ENCODE measurements around the gene KIAA0040. TPM values are rescaled to one million over a fixed set of nuclear protein-coding genes. Genes with fewer than 3 reads are reported as not detected.

Gene KIAA0040
- total RNA-seq, 2 experiments from 2014 or later, result 25.4 to 26.1 TPM

DNA sequence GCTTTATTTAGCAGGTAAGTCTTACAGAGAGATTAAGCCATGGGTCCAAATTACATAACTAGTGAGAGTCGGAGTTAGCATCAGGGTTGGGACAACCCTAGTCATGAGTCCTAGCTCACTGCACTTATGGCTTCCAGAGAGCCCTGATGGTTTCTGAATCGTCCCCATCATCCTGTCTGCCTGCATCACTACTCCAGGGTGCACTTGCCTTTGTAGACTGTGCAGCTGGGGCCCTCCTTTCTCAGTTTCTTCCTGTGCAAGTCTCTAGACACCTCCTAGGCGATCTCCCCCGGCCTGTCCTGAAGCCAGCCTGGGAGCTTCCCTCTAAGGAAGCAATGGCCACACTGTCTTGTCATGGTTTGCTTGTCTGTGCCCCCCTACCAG, 37.1 kb downstream of the KIAA0040 start:
- CTCF ChIA-PET, result interaction anchor here (0.8 to 4.1 kb wide), 46 partner anchors 9 to 345 kb away, joined by 3 to 183 read pairs (median 4); partner anchors contain the start of gene KIAA0040
- DNase-seq (no peak), ATAC-seq (peak; percentile 27)
- peaks cover 15% of the 10 kb centered on the region for H3K36me3 Mint-ChIP-seq (ENCODE audit: low read depth)
- intact Hi-C loops (cut with DNase I, micrococcal nuclease), result loop anchor here (1.0 to 2.0 kb wide), 3 partner anchors 35 to 164 kb away; partner anchors contain the start of gene KIAA0040 (in 1 of the 2)
- peaks cover 26% of the 10 kb centered on the region for H3K27me3 Mint-ChIP-seq
- POLR2A ChIA-PET, result no interaction called here
- peaks cover 23% of the 10 kb centered on the region for H3K4me1 Mint-ChIP-seq
- H3K4me3 Mint-ChIP-seq, result no peak overlapping the region
- no peak overlapping the region for H3K27ac Mint-ChIP-seq
- no peaks in the 10 kb centered on the region for H3K9me3 Mint-ChIP-seq (ENCODE audit: low read depth)

DNA sequence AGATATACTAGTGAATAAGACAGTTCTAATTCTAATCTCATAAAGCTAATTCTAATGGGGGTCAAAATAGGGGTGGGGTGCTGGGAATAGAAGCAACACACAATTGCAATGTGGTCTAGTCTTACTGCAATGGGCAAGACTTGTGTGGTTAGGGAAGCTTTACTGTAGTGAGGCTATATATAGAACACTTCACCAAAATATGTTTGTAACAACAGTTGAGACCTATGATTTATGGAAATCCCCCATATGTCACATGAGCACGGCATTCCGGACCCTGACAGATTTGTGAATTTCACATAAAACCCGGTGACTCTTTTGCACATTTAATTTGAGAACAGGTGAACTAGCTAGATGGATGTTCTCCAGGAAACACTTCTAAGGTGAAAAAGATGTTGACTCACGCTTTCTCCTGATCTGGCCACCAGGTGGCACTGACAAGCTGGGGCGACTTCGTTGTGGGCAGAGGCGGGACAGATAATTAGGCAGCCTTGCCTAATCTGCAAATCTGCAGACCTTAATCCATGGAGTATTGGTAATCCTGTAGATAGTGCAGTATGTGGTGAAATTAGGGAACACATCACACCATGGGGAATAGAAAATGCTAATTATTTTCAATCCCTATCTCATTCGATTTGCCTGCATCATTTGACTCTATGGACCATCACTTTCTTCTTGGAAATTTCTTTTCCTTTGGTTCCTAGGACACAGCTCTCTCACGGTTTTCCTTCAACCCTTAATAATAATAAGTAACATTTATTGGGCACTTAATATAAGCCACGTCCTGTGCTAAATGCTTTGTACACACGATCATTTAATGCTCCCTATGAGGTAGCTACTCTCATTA, 37.7 kb downstream of the KIAA0040 start:
- Mint-ChIP-seq H3K36me3 (ENCODE audit: low read depth) (peaks cover 15% of the 10 kb centered on the region), H3K4me1 (peaks cover 23% of the 10 kb centered on the region), H3K27me3 (peaks cover 28% of the 10 kb centered on the region), H3K9me3 (ENCODE audit: low read depth) (no peaks in the 10 kb centered on the region), H3K4me3 (no peak overlapping the region), H3K27ac (no peak overlapping the region)
- ATAC-seq, result peak; percentile 43
- DNase-seq, result peak; percentile 87
- POLR2A ChIA-PET, result no interaction called here
- CTCF ChIA-PET, result interaction anchor here (0.5 to 4.1 kb wide), 55 partner anchors 9 to 597 kb away, joined by 3 to 183 read pairs (median 4); partner anchors contain the start of gene KIAA0040
- intact Hi-C loops (cut with DNase I, micrococcal nuclease), result loop anchor here (1.0 to 5.0 kb wide), 5 partner anchors 36 to 322 kb away; partner anchors contain the start of gene KIAA0040 (in 1 of the 2)

DNA sequence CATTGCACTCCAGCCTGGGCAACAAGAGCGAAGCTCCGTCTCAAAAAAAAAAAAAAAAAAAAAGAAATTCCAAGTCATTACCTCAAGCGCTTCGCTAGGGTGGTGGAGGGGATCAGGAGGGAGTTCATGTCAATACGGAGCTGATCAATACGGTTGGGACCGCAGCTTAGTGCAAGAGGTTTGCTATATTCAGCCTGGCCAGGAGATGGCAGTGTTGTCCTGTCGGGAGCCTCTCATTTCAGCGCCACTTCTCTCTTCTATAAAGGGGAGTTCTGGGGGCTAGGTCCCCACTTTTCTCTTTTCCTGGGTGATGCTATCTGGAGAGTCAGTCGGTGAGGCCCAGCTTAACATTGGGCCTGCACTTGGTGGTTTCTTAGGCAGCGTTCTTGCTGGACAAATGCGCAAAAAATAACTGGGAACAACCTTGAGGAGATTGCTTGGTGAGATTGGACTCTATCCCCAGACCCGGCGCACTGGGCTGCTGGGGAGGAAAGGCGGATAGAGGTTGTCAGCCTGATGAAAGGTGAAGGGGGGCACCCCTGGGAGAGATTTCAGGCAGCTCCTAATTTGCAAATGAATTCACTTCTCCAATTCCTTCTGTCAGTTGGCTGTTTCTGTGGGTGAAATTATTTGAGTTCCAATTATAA, 40.4 kb downstream of the KIAA0040 start:
- CTCF ChIA-PET, result interaction anchor here (0.6 to 10.8 kb wide), 56 partner anchors 8 to 922 kb away, joined by 3 to 322 read pairs (median 4); partner anchors contain the start of genes KIAA0040 and MRPS14
- Mint-ChIP-seq H3K9me3 (ENCODE audit: low read depth) (no peaks in the 10 kb centered on the region), H3K27ac (no peak overlapping the region), H3K4me1 (peaks cover 12% of the 10 kb centered on the region), H3K27me3 (peaks cover 28% of the 10 kb centered on the region), H3K4me3 (no peak overlapping the region), H3K36me3 (ENCODE audit: low read depth) (no peaks in the 10 kb centered on the region)
- intact Hi-C loops (cut with DNase I, micrococcal nuclease), result loop anchor here (2.0 to 5.0 kb wide), 5 partner anchors 185 to 923 kb away; partner anchors contain the start of gene TNR (in 1 of the 2)
- DNase-seq (peak; percentile 82), ATAC-seq (peak; percentile 74)
- POLR2A ChIA-PET, result interaction anchor here (0.6 to 1.0 kb wide), 3 partner anchors 9 to 167 kb away, joined by 3 to 4 read pairs (median 4); no protein-coding TSS in a partner anchor

DNA sequence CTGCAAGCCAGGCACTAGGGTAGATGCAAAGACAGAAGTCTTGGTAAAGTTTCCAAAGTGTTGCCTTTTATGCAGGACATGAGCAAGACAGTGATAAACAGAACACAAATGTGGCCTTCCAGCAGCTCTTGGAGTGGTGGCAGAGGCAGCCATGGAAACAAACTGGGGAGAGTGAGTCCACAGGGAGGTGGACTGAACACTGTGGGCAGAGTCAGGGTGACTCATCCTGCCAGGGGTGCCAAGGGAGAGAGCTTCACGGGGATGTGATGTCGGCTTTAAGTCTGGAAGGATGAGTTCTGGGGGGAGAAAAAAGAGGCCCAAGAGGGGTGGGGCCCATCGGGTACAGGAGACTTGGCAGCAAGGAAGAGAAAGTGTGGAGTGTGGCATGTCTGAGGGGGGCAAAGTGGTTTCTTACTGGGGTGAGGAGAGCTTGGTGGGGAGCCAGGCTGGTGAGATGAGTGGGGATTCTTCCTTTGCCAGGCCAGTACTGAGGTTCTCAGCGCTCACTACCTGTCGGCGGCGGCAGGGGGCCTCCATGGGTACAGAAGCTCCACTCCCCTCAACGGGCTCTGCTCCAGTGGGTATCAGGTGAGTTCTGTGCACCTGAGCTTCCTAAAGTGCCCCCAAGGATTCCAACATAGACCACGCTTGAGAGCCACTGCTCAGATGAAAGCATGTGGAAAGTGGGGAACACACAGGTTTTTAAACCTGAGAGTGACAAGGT, 41.8 kb downstream of the KIAA0040 start:
- peaks cover 28% of the 10 kb centered on the region for H3K27me3 Mint-ChIP-seq
- H3K27ac Mint-ChIP-seq, result no peak overlapping the region
- ChIA-PET CTCF (interaction anchor here (0.6 to 10.8 kb wide), 27 partner anchors 9 to 301 kb away, joined by 3 to 322 read pairs (median 6); partner anchors contain the start of gene KIAA0040), POLR2A (no interaction called here)
- H3K9me3 Mint-ChIP-seq (ENCODE audit: low read depth), result no peaks in the 10 kb centered on the region
- H3K4me3 Mint-ChIP-seq, result no peak overlapping the region
- H3K36me3 Mint-ChIP-seq (ENCODE audit: low read depth), result no peaks in the 10 kb centered on the region
- DNase-seq, result no peak
- intact Hi-C loops (cut with DNase I, micrococcal nuclease), result loop anchor here in 1 of 2 experiments (5.0 kb wide), 2 partner anchors 187 to 327 kb away; no protein-coding TSS in a partner anchor
- peaks cover 10% of the 10 kb centered on the region for H3K4me1 Mint-ChIP-seq
- no peak for ATAC-seq

DNA sequence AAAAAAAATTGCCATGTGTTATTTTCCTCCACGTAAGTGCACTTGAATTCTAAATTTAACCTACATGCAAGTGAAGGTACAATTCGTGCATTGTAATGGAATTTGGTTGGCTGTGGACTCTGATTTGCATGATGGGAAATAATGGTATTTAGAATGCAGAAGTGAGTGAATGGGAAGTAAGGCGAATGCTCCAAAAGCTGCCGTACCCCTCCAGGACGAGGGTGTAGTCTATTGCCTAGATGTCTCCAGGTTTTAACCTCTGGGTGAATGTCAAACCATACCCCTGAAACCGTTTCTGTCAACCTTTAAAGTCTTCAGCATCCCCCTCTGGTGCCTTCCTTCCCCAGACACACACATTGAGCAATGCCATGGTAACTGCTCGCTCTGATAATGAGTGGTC, 44.5 kb downstream of the KIAA0040 start:
- ChIA-PET CTCF (interaction anchor here (1.1 to 10.8 kb wide), 7 partner anchors 9 to 190 kb away, joined by 3 to 322 read pairs (median 5); no protein-coding TSS in a partner anchor), POLR2A (no interaction called here)
- H3K27ac Mint-ChIP-seq, result no peak overlapping the region
- H3K9me3 Mint-ChIP-seq (ENCODE audit: low read depth), result no peaks in the 10 kb centered on the region
- ATAC-seq, result no peak
- no peaks in the 10 kb centered on the region for H3K36me3 Mint-ChIP-seq (ENCODE audit: low read depth)
- peaks cover 2% of the 10 kb centered on the region for H3K4me1 Mint-ChIP-seq
- H3K27me3 Mint-ChIP-seq, result peaks cover 21% of the 10 kb centered on the region
- no peak overlapping the region for H3K4me3 Mint-ChIP-seq
- intact Hi-C loops (cut with DNase I, micrococcal nuclease), result loop anchor here in 1 of 2 experiments (5.0 kb wide), 1 partner anchor 121 kb away; no protein-coding TSS in a partner anchor
- DNase-seq, result no peak

DNA sequence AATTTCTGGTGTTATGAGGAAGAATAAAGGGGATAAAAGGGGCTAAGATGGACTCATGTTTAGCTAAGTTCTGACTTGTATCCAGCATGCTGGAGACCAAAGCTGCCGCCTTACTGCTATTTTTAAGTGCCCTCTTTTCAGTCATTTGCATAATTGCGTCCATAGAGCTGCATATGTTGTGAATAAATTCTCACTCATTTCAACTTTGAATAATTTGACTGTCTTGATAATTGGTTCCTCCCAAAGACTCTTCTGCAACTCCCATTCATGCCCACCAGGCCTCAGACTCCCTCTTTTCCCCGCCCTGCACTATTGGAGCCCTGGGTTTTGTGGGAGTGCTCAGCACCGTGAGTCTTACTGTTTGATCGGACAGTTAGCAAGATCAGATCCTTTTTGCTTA, 45.0 kb downstream of the KIAA0040 start:
- ChIA-PET CTCF (interaction anchor here (0.5 to 10.8 kb wide), 16 partner anchors 9 to 342 kb away, joined by 3 to 322 read pairs (median 6); no protein-coding TSS in a partner anchor), POLR2A (no interaction called here)
- Mint-ChIP-seq H3K27me3 (peaks cover 19% of the 10 kb centered on the region), H3K27ac (no peak overlapping the region), H3K36me3 (ENCODE audit: low read depth) (no peaks in the 10 kb centered on the region), H3K4me3 (no peak overlapping the region), H3K9me3 (ENCODE audit: low read depth) (no peaks in the 10 kb centered on the region), H3K4me1 (peaks cover 2% of the 10 kb centered on the region)
- intact Hi-C loops (cut with DNase I, micrococcal nuclease), result loop anchor here in 1 of 2 experiments (5.0 kb wide), 1 partner anchor 120 kb away; no protein-coding TSS in a partner anchor
- DNase-seq (no peak), ATAC-seq (no peak)

DNA sequence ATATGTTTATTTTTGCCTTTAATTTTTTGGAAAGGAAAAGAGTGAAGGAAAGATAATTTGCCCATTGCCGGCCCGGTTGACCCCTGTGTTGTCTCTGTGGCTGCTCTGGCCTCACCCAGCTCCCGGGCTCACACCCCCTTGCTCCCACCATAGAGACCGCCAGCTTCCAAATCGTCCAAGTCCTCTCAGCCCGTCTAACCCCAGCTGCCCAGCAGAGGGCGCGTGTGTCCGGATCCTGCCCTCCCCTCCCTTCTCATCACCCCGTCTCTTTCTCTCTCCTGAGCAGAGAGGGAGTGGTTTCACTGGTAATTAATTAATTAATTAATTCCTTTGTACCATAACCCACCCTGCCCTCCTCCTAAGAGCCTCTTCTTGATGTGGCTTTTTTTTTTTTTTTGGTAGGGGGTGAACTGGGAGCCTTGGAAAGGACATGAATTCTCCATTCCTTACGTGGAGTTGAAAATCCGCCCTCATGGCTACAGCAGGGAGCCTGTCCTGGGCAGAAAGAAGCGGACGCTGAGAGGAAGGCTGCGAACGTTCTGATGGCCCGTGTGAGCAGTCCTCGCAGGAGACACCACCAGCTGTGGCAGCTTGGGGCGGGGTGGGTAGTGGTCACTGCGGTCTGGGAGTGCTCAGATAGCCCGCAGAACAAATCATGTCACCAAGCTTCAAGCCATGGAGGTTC, 45.9 kb downstream of the KIAA0040 start:
- peak; percentile 89 for ATAC-seq
- ChIA-PET CTCF (interaction anchor here (0.6 to 10.8 kb wide), 54 partner anchors 8 to 1904 kb away, joined by 3 to 322 read pairs (median 4); partner anchors contain the start of gene MRPS14), POLR2A (no interaction called here)
- H3K4me1 Mint-ChIP-seq, result peaks cover 6% of the 10 kb centered on the region
- intact Hi-C loops (cut with DNase I, micrococcal nuclease), result loop anchor here (1.0 to 5.0 kb wide), 2 partner anchors 117 to 119 kb away; no protein-coding TSS in a partner anchor
- H3K27me3 Mint-ChIP-seq, result peaks cover 15% of the 10 kb centered on the region
- DNase-seq, result peak; percentile 84
- no peaks in the 10 kb centered on the region for H3K9me3 Mint-ChIP-seq (ENCODE audit: low read depth)
- no peak overlapping the region for H3K4me3 Mint-ChIP-seq
- H3K27ac Mint-ChIP-seq, result no peak overlapping the region
- H3K36me3 Mint-ChIP-seq (ENCODE audit: low read depth), result no peaks in the 10 kb centered on the region

DNA sequence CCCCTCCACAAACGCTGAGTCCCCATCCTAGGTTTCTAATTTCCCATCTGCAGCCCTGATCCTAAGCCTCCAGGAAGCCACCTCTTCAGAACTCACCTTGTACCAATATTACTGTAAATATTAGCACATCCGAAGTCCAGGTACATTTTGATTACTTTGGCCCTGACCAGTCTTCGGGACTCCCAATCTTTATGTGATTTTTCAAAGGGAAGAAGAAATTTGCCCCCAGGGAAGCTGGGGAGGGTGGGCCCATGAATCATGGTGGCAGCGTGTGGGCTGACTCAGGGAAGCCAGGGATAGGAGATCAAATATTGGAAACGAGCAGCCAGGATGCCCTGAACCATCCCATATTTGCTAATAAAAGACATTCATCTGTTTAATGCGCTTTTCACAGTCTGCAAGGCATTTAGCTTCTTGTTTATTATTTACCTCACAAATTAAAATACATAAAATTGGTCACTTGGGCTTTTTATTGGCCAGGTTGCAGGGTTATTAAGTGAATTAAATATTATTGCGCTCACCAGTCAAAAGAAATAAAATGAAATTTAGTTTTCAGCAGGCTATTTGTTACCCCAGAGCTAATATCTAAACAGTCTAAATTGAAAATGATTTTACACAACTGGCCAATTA, 46.6 kb downstream of the KIAA0040 start:
- intact Hi-C loops (cut with DNase I, micrococcal nuclease), result loop anchor here (1.0 to 5.0 kb wide), 2 partner anchors 117 to 119 kb away; no protein-coding TSS in a partner anchor
- no peak overlapping the region for H3K27ac Mint-ChIP-seq
- H3K4me3 Mint-ChIP-seq, result no peak overlapping the region
- ChIA-PET POLR2A (no interaction called here), CTCF (interaction anchor here (0.6 to 10.8 kb wide), 52 partner anchors 9 to 1903 kb away, joined by 3 to 322 read pairs (median 4); partner anchors contain the start of genes MRPS14 and TNN)
- H3K36me3 Mint-ChIP-seq (ENCODE audit: low read depth), result no peaks in the 10 kb centered on the region
- ATAC-seq, result no peak
- no peaks in the 10 kb centered on the region for H3K9me3 Mint-ChIP-seq (ENCODE audit: low read depth)
- no peak for DNase-seq
- peaks cover 8% of the 10 kb centered on the region for H3K4me1 Mint-ChIP-seq
- H3K27me3 Mint-ChIP-seq, result peaks cover 8% of the 10 kb centered on the region

DNA sequence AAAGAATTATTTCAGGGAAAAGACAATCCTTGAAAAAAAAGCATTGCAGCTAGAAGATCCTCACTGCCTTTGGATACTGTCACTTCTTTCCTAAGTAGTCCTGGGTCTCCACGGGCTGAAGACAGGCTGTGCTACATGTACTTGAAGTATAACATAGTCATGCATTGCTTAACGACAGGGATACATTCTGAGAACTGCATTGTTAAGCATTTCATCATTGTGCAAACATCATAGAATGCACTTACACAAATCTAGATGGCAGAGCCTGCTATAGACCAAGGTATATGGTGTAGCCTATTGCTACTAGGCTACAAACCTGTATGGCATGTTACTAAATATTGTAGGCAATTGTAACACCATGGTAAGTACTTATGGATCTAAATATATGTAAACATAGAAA, 54.0 kb downstream of the KIAA0040 start:
- ATAC-seq, result no peak
- intact Hi-C loops (cut with DNase I, micrococcal nuclease), result no loop called here
- peaks cover 12% of the 10 kb centered on the region for H3K27me3 Mint-ChIP-seq
- peaks cover 8% of the 10 kb centered on the region for H3K4me1 Mint-ChIP-seq
- H3K27ac Mint-ChIP-seq, result no peak overlapping the region
- DNase-seq, result no peak
- H3K36me3 Mint-ChIP-seq (ENCODE audit: low read depth), result no peaks in the 10 kb centered on the region
- ChIA-PET CTCF (interaction anchor here (1.2 to 2.2 kb wide), 2 partner anchors 9 to 13 kb away, joined by 5 to 6 read pairs; no protein-coding TSS in a partner anchor), POLR2A (no interaction called here)
- H3K4me3 Mint-ChIP-seq, result no peak overlapping the region
- no peaks in the 10 kb centered on the region for H3K9me3 Mint-ChIP-seq (ENCODE audit: low read depth)

DNA sequence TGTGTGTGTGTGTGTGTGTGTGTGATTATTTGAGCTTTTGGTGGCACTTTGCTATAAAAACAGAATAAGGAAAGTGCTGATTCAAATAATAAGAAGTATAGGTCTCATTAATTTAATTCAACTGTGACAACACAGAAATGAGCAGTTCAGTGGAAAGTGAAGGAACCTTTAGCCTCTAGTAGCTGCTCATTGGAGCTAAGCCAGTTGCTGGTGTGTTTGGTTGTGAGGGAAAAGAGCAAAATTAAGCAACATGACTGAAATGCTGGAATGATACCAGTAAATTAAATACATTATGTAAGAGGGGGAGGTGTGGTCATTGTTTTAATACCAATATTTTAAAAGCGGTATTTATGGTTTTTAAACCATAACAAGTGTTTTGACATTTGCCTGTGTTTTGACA, 55.2 kb downstream of the KIAA0040 start:
- peaks cover 12% of the 10 kb centered on the region for H3K27me3 Mint-ChIP-seq
- H3K9me3 Mint-ChIP-seq (ENCODE audit: low read depth), result no peaks in the 10 kb centered on the region
- peaks cover 8% of the 10 kb centered on the region for H3K4me1 Mint-ChIP-seq
- intact Hi-C loops (cut with DNase I, micrococcal nuclease), result no loop called here
- DNase-seq, result no peak
- ATAC-seq, result no peak
- H3K4me3 Mint-ChIP-seq, result no peak overlapping the region
- CTCF ChIA-PET, result interaction anchor here (1.1 to 2.0 kb wide), 3 partner anchors 9 to 14 kb away, joined by 3 to 11 read pairs (median 5); no protein-coding TSS in a partner anchor
- POLR2A ChIA-PET, result no interaction called here
- H3K36me3 Mint-ChIP-seq (ENCODE audit: low read depth), result no peaks in the 10 kb centered on the region
- H3K27ac Mint-ChIP-seq, result no peak overlapping the region
